K562 (cell line): ENCODE measurements around the gene TPGS2. TPM values are rescaled to one million over a fixed set of nuclear protein-coding genes. Genes with fewer than 3 reads are reported as not detected.
A peak's percentile ranks its signal among the peaks of the same experiment; 100 is the strongest.

Experiments used
- ATF1 ChIP-seq, 2 experiments: fragments of 450-650 bp in 1 of 2; IDR thresholded peaks; 2 replicates each; pipeline ENCODE4 v1.6.1; 2016; ENCODE audit warnings: missing compliant biosample characterization in 1 of 2, missing genetic modification characterization in 1 of 2
- BCOR ChIP-seq: fragments of 450-650 bp; IDR thresholded peaks from 2 replicates; pipeline ENCODE4 v1.6.1; 2016
- CBFA2T3 ChIP-seq: fragments of 450-650 bp; IDR thresholded peaks from 2 replicates; pipeline ENCODE4 v1.6.1; 2017
- DIDO1 ChIP-seq: fragments of 450-650 bp; IDR thresholded peaks from 2 replicates; pipeline ENCODE4 v1.6.1; 2016; ENCODE audit warnings: low read depth, missing biosample characterization, missing genetic modification characterization
- ELF2 ChIP-seq: fragments of 250-450 bp; sonication (Bioruptor Pico); IDR thresholded peaks from 2 replicates; pipeline ENCODE4 v1.5.0; 2021; ENCODE audit warnings: mild to moderate bottlenecking
- EP400 ChIP-seq: fragments of 450-650 bp; IDR thresholded peaks from 2 replicates; pipeline ENCODE4 v1.6.1; 2017; ENCODE audit warnings: antibody characterized with exemption, mild to moderate bottlenecking, moderate library complexity
- IFI16 ChIP-seq: fragments of 250-450 bp; sonication (Bioruptor Pico); IDR thresholded peaks from 2 replicates; pipeline ENCODE4 v2.1.2; 2022; ENCODE audit warnings: mild to moderate bottlenecking, inconsistent platforms
- KLF10 ChIP-seq: fragments of 250-450 bp; sonication (Bioruptor Pico); IDR thresholded peaks from 2 replicates; pipeline ENCODE4 v1.6.1; 2021; ENCODE audit warnings: matching md5 sums
- MAFK ChIP-seq: IDR thresholded peaks from 2 replicates; pipeline ENCODE4 v1.6.1; 2011; ENCODE audit warnings: low read length, improper control_type of control experiment
- MYBL2 ChIP-seq, 2 experiments: fragments of 450-650 bp in 1 of 2; sonication (generic) in 1 of 2; formaldehyde crosslinking in 1 of 2; IDR thresholded peaks; 2 replicates each; pipeline versions ENCODE4 v1.6.1 to v1.8.1; 2017 to 2022; ENCODE audit warnings: borderline replicate concordance in 1 of 2, inconsistent platforms in 1 of 2, low read depth in 1 of 2, mild to moderate bottlenecking in 1 of 2, missing genetic modification reagents in 1 of 2, moderate library complexity in 1 of 2
- NFATC3 ChIP-seq: fragments of 450-650 bp; IDR thresholded peaks from 2 replicates; pipeline ENCODE4 v1.6.1; 2017; ENCODE audit warnings: mild to moderate bottlenecking
- NR2C1 ChIP-seq, 2 experiments: fragments of 450-650 bp; IDR thresholded peaks; 2 replicates each; pipeline ENCODE4 v1.6.1; 2017; ENCODE audit warnings: mild to moderate bottlenecking in 2 of 2, antibody characterized with exemption in 1 of 2, inconsistent platforms in 1 of 2, missing compliant biosample characterization in 1 of 2, missing genetic modification characterization in 1 of 2
- RAD21 ChIP-seq, 2 experiments: fragments of 250-450 bp in 1 of 2; fragments of 450-650 bp in 1 of 2; sonication (Bioruptor Pico) in 1 of 2; formaldehyde crosslinking in 1 of 2; IDR thresholded peaks in 1 of 2; conservative IDR thresholded peaks in 1 of 2; 2 replicates each; pipeline versions ENCODE4 v1.4.0 to v1.8.0; 2020 to 2022; ENCODE audit warnings: mild to moderate bottlenecking in 2 of 2, moderate library complexity in 1 of 2
- TARDBP ChIP-seq: fragments of 450-650 bp; IDR thresholded peaks from 2 replicates; pipeline ENCODE4 v1.6.1; 2016
- TEAD1 ChIP-seq, 2 experiments: fragments of 450-650 bp in 1 of 2; sonication (generic) in 1 of 2; formaldehyde crosslinking; IDR thresholded peaks; 2 replicates each; pipeline versions ENCODE4 v1.4.0 to v1.8.0; 2020 to 2022; ENCODE audit warnings: mild to moderate bottlenecking in 2 of 2, missing genetic modification reagents in 1 of 2
- ZHX1 ChIP-seq: fragments of 150-350 bp; conservative IDR thresholded peaks from 2 replicates; pipeline ENCODE4 v1.6.1; 2014; ENCODE audit warnings: low read length
- ZNF316 ChIP-seq: fragments of 450-650 bp; IDR thresholded peaks from 2 replicates; pipeline ENCODE4 v1.6.1; 2016
- ZNF384 ChIP-seq: IDR thresholded peaks from 2 replicates; pipeline ENCODE4 v1.6.1; 2012; ENCODE audit warnings: low read depth, low read length, improper control_type of control experiment
- polyA plus RNA-seq, 8 experiments: library from polyadenylated mRNA; depleted of rRNA in 4 of 8; stranded (reverse) in 5 of 8; unstranded in 3 of 8; fragments of >200 nt; fragmentation: Nextera tagmentation in 2 of 8; fragmentation: Illumina TruSeq in 1 of 8; extraction: Ambion mirVana in 2 of 8; extraction: Trizol in 1 of 8; gene quantifications; 2 replicates each; pipeline versions ENCODE4 v1.2.1 to v1.2.3, GENCODE V29; 2011 to 2014; ENCODE audit warnings: inconsistent platforms in 1 of 8, missing spikeins in 1 of 8
- total RNA-seq, 7 experiments: library from RNA; depleted of rRNA in 6 of 7; stranded (reverse); fragments of >200 nt in 6 of 7; fragmentation: Illumina TruSeq in 2 of 7; extraction: Trizol in 2 of 7; gene quantifications; 2 replicates each; pipeline versions ENCODE4 v1.2.1 to v1.2.3, GENCODE V29; 2011 to 2021; ENCODE audit warnings: low replicate concordance in 1 of 7
- TF ChIP-seq, protein P1 (sequence below), 2 experiments: fragments of 450-650 bp in 1 of 2; sonication (generic) in 1 of 2; formaldehyde crosslinking in 1 of 2; IDR thresholded peaks in 1 of 2; conservative IDR thresholded peaks in 1 of 2; 2 replicates each; pipeline versions ENCODE4 v1.6.1 to v1.8.1; 2016 to 2023; ENCODE audit warnings: mild to moderate bottlenecking in 2 of 2, moderate library complexity in 2 of 2, inconsistent platforms in 1 of 2, missing genetic modification reagents in 1 of 2
- TF ChIP-seq, protein P2 (sequence below): sonication (generic); formaldehyde crosslinking; IDR thresholded peaks from 2 replicates; pipeline ENCODE4 v1.8.0; 2023; ENCODE audit warnings: mild to moderate bottlenecking, missing genetic modification reagents
- TF ChIP-seq, protein P3 (sequence below): fragments of 250-450 bp; sonication (Bioruptor Pico); IDR thresholded peaks from 2 replicates; pipeline ENCODE4 v1.4.0; 2020; ENCODE audit warnings: borderline replicate concordance

The TPGS2 gene
- total and polyA plus RNA-seq, 9 of the 15 experiments (the other 6 are each of a cell fraction or from before 2014, with no cell fraction given) = 94.2 to 449 (median 134) TPM

DNA sequence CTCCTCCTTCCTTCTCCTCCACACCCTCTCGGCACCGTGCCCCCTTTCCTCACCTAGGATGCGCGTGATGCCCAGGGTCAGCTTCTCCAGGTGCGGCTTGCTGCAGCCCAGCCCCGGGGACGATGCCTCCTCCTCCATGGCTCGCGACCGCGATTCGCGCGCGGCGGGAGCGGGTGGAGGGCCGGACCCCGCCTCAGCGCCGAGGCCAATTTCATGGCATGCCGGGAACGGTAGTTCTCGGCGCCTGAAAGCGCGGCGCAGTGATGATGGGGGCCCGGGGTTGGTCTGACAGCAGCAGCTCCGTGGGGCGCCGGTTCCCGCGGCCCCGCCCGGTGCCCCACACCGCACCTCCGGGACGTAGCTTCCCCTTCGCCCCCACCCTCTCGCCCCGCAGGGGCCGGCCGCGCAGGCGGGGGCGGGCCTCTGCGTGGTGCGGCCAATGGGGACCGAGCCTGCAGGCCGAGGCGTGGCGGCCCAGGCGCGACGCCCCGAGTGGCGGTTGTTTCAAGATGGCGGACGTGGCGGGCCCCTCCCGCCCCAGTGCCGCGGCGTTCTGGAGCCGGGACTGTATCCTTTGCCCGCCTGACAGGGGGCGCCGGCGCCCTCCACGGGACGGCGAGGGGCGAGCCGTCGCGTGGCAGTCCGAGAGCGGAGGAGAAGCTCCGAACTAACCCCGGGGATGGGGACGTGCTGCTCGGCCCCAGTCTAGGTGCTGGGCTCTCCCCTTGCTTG is at the start of gene TPGS2, which contains the start of gene KIAA1328 (continued):
- TF ChIP-seq ZNF384 = 0 out of 2 replicates have a peak, but pooled peaks have one; percentile 4
- no peak for TF ChIP-seq CBFA2T3
- peak; percentile 62 to 74 for TF ChIP-seq RAD21 (CRISPR knock-in tag; conservative IDR thresholded peaks at IDR 0.05 in 1 of 2, IDR thresholded peaks at IDR 0.05 in 1 of 2)
- TF ChIP-seq ZNF316 = no peak
- TF ChIP-seq TARDBP = peak; percentile 86; the same call in 1 of the 2 replicates
- TF ChIP-seq ZHX1 = no peak; the same call in 1 of the 2 replicates
- TF ChIP-seq, protein P1, sequence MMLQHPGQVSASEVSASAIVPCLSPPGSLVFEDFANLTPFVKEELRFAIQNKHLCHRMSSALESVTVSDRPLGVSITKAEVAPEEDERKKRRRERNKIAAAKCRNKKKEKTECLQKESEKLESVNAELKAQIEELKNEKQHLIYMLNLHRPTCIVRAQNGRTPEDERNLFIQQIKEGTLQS (IDR thresholded peaks at IDR 0.05) = no peak
- TF ChIP-seq, protein P1 (CRISPR knock-in tag; conservative IDR thresholded peaks at IDR 0.05) = 0 out of 2 replicates have a peak, but pooled peaks have one; percentile 27
- TF ChIP-seq, protein P2, sequence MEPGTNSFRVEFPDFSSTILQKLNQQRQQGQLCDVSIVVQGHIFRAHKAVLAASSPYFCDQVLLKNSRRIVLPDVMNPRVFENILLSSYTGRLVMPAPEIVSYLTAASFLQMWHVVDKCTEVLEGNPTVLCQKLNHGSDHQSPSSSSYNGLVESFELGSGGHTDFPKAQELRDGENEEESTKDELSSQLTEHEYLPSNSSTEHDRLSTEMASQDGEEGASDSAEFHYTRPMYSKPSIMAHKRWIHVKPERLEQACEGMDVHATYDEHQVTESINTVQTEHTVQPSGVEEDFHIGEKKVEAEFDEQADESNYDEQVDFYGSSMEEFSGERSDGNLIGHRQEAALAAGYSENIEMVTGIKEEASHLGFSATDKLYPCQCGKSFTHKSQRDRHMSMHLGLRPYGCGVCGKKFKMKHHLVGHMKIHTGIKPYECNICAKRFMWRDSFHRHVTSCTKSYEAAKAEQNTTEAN (CRISPR knock-in tag) = no peak
- no peak for TF ChIP-seq ELF2 (CRISPR knock-in tag)
- no peak for TF ChIP-seq KLF10 (CRISPR knock-in tag)
- TF ChIP-seq DIDO1 = no peak
- TF ChIP-seq BCOR = peak; percentile 38; the same call in 1 of the 2 replicates
- TF ChIP-seq MYBL2 (IDR thresholded peaks at IDR 0.05; ENCODE audit: low read depth) = no peak
- TF ChIP-seq MYBL2 (CRISPR knock-in tag; IDR thresholded peaks at IDR 0.05; ENCODE audit: borderline replicate concordance) = no peak
- TF ChIP-seq IFI16 = no peak
- TF ChIP-seq TEAD1 (CRISPR knock-in tag; IDR thresholded peaks at IDR 0.05) = peak in 1 of 2 experiments; percentile 23; a peak in 2 of 4 replicates
- TF ChIP-seq NFATC3 = no peak
- no peak for TF ChIP-seq MAFK
- TF ChIP-seq, protein P3, sequence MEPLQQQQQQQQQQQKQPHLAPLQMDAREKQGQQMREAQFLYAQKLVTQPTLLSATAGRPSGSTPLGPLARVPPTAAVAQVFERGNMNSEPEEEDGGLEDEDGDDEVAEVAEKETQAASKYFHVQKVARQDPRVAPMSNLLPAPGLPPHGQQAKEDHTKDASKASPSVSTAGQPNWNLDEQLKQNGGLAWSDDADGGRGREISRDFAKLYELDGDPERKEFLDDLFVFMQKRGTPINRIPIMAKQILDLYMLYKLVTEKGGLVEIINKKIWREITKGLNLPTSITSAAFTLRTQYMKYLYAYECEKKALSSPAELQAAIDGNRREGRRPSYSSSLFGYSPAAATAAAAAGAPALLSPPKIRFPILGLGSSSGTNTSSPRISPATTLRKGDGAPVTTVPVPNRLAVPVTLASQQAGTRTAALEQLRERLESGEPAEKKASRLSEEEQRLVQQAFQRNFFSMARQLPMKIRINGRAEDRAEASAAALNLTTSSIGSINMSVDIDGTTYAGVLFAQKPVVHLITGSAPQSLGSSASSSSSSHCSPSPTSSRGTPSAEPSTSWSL (CRISPR knock-in tag) = 0 out of 2 replicates have a peak, but pooled peaks have one; percentile 68
- TF ChIP-seq ATF1 (CRISPR knock-in tag; IDR thresholded peaks at IDR 0.05) = no peak
- peak; percentile 95 for TF ChIP-seq ATF1 (tag; IDR thresholded peaks at IDR 0.05)
- TF ChIP-seq EP400 = peak; percentile 87; the same call in 1 of the 2 replicates
- no peak for TF ChIP-seq NR2C1 (IDR thresholded peaks at IDR 0.05)
- TF ChIP-seq NR2C1 (tag; IDR thresholded peaks at IDR 0.05) = peak; percentile 50; the same call in 1 of the 2 replicates
